ENCODE measurements around the gene GNA12. TPM values are rescaled to one million over a fixed set of nuclear protein-coding genes. Genes with fewer than 3 reads are reported as not detected.

GNA12 gene
- total and polyA plus RNA-seq, 2 of the 4 experiments (the other 2 are of a cell fraction), result 14.3 to 93.9 TPM

- no peak for DNase-seq
- dilution Hi-C loops (cut with HindIII; ENCODE audit: low sequenced_read_pairs, unreplicated experiment), result no loop called here
These were observed 40.4 kb downstream of the GNA12 start for GRCh38 chr7:2803755-2804154.

More at GRCh38 chr7:2803755-2804154, 40.4 kb downstream of the GNA12 start:
- ATAC-seq (ENCODE audit: low read depth), result no peak
- Histone ChIP-seq H3K14ac (replicated peaks; ENCODE audit: low read depth, low read length) (peak overlapping the region; percentile 97), H2AK5ac (ENCODE audit: low read depth, low read length) (peak overlapping the region; percentile 97), H3K4me1 (ENCODE audit: control insufficient read depth, insufficient read depth, low read length) (peaks cover 32% of the 10 kb centered on the region), H3K18ac (ENCODE audit: low read depth, low read length) (peak overlapping the region; percentile 93), H2AK9ac (replicated peaks; ENCODE audit: low read depth, low read length, poor library complexity) (peak overlapping the region; percentile 71), H3K9ac (ENCODE audit: low read depth, low read length) (peak overlapping the region; percentile 77), H2AFZ (replicated peaks; ENCODE audit: low read length, poor library complexity) (no peak overlapping the region), H4K5ac (ENCODE audit: low read depth, low read length) (peak overlapping the region; percentile 90), H3K27ac (ENCODE audit: insufficient read depth, low read length) (peak overlapping the region; percentile 97), H3K9me3 (ENCODE audit: control insufficient read depth, insufficient read depth, low read length) (no peaks in the 10 kb centered on the region), H3K36me3 (ENCODE audit: control insufficient read depth, insufficient read depth, low read length) (no peaks in the 10 kb centered on the region), H2BK120ac (ENCODE audit: low read depth, low read length) (peak overlapping the region; percentile 94), H3K4ac (ENCODE audit: low read depth, low read length) (peak overlapping the region; percentile 99), H3K79me1 (ENCODE audit: low read depth in 1 of 2, low read length in 2 of 2) (peaks cover 50 to 78% of the 10 kb centered on the region in 2 experiments), H3K23ac (ENCODE audit: low read depth, low read length) (peak overlapping the region; percentile 94), H3K4me3 (ENCODE audit: insufficient read depth, low read depth, low read length) (no peak overlapping the region), H4K20me1 (ENCODE audit: insufficient read depth, low read length) (0 out of 2 replicates have a peak, but pooled peaks cover 8% of the 10 kb centered on the region), H3K27me3 (ENCODE audit: control insufficient read depth, insufficient read depth, low read length) (no peaks in the 10 kb centered on the region), H4K91ac (ENCODE audit: insufficient read depth, low read depth, low read length) (peak overlapping the region; percentile 97), H3K9me1 (ENCODE audit: insufficient read depth, low read length) (peaks cover 43% of the 10 kb centered on the region), H2BK15ac (ENCODE audit: low read depth, low read length) (peak overlapping the region; percentile 98; the same call in 2 of the 3 replicates), H4K8ac (ENCODE audit: low read depth in 2 of 2, low read length in 2 of 2) (peak overlapping the region; percentile 96), H3K56ac (ENCODE audit: extremely low read depth, insufficient read depth, low read length) (peak overlapping the region; percentile 97), H2BK20ac (ENCODE audit: low read depth, low read length) (peak overlapping the region; percentile 94), H2BK5ac (ENCODE audit: low read depth, low read length, poor library complexity, severe bottlenecking) (peak overlapping the region; percentile 94), H3K4me2 (ENCODE audit: low read depth, low read length) (peak overlapping the region; percentile 88)
- CTCF ChIA-PET, result interaction anchor here (1.4 kb wide), 1 partner anchor 13 kb away, joined by 4 read pairs; no protein-coding TSS in a partner anchor
- no TSS peak for BruUV-seq (replicated peaks)
- no peak for TF ChIP-seq FOS (IDR thresholded peaks at IDR 0.05; ENCODE audit: low read depth, low read length)
- TF ChIP-seq NFE2L2 (IDR thresholded peaks at IDR 0.05; ENCODE audit: low read depth, low read length), result no peak
- TF ChIP-seq POLR2A (IDR thresholded peaks at IDR 0.05; ENCODE audit: low read depth, low read length), result no peak
- intact Hi-C loops (cut with micrococcal nuclease) (no loop called here), in situ Hi-C loops (cut with MboI; ENCODE audit: low sequenced_read_pairs) (no loop called here)
- POLR2A ChIA-PET (ENCODE audit: unreplicated experiment), result interaction anchor here (0.7 kb wide), 1 partner anchor 41 kb away, joined by 3 read pairs; no protein-coding TSS in a partner anchor
- WGBS, 2 experiments (ENCODE audit: extremely low coverage in 2 of 2, insufficient read length in 1 of 2), result no CpG with 5 or more reads among the region's 4 CpGs

Data from IMR-90 (cell line).